ENCODE measurements around the gene PRKCI. TPM values are rescaled to one million over a fixed set of nuclear protein-coding genes. Genes with fewer than 3 reads are reported as not detected.

The PRKCI gene
- total and polyA plus RNA-seq, 2 of the 4 experiments (the other 2 are of a cell fraction), result 28.7 to 53.4 TPM

- no peak overlapping the region for H4K8ac ChIP-seq (ENCODE audit: low read depth in 2 of 2, low read length in 2 of 2)
- H4K91ac ChIP-seq (ENCODE audit: insufficient read depth, low read depth, low read length), result no peak overlapping the region
- H3K23ac ChIP-seq (ENCODE audit: low read depth, low read length), result no peak overlapping the region
- H2BK20ac ChIP-seq (ENCODE audit: low read depth, low read length), result no peak overlapping the region
- BruUV-seq (replicated peaks), result no TSS peak
- POLR2A ChIA-PET (ENCODE audit: unreplicated experiment), result no interaction called here
- intact Hi-C loops (cut with micrococcal nuclease) (no loop called here), in situ Hi-C loops (cut with MboI; ENCODE audit: low sequenced_read_pairs) (no loop called here), dilution Hi-C loops (cut with HindIII; ENCODE audit: low sequenced_read_pairs, unreplicated experiment) (no loop called here)
- H2BK120ac ChIP-seq (ENCODE audit: low read depth, low read length), result no peak overlapping the region
- H3K27me3 ChIP-seq (ENCODE audit: control insufficient read depth, insufficient read depth, low read length), result no peaks in the 10 kb centered on the region
- no peak overlapping the region for H3K9ac ChIP-seq (ENCODE audit: low read depth, low read length)
- no peak overlapping the region for H3K14ac ChIP-seq (replicated peaks; ENCODE audit: low read depth, low read length)
- no CpG with 5 or more reads among the region's 4 CpGs for WGBS, 2 experiments (ENCODE audit: extremely low coverage in 2 of 2, insufficient read length in 1 of 2)
- no peak overlapping the region for H3K27ac ChIP-seq (ENCODE audit: insufficient read depth, low read length)
- H3K56ac ChIP-seq (ENCODE audit: extremely low read depth, insufficient read depth, low read length), result no peak overlapping the region
- H3K36me3 ChIP-seq (ENCODE audit: control insufficient read depth, insufficient read depth, low read length), result no peaks in the 10 kb centered on the region
- no peak overlapping the region for H3K4me2 ChIP-seq (ENCODE audit: low read depth, low read length)
- H2AFZ ChIP-seq (replicated peaks; ENCODE audit: low read length, poor library complexity), result no peak overlapping the region
- CTCF ChIA-PET, result no interaction called here
- peak overlapping the region; percentile 8; the same call in 1 of the 2 replicates for H2AK5ac ChIP-seq (ENCODE audit: low read depth, low read length)
- peaks cover 3% of the 10 kb centered on the region; the same call in 1 of the 2 replicates for H4K20me1 ChIP-seq (ENCODE audit: insufficient read depth, low read length)
- no peak overlapping the region for H2AK9ac ChIP-seq (replicated peaks; ENCODE audit: low read depth, low read length, poor library complexity)
- no peaks in the 10 kb centered on the region for H3K9me3 ChIP-seq (ENCODE audit: control insufficient read depth, insufficient read depth, low read length)
- ATAC-seq (ENCODE audit: low read depth) (no peak), DNase-seq (peak; percentile 75)
- H3K4me1 ChIP-seq (ENCODE audit: control insufficient read depth, insufficient read depth, low read length), result peaks cover 3% of the 10 kb centered on the region
- H3K4me3 ChIP-seq (ENCODE audit: insufficient read depth, low read depth, low read length), result no peak overlapping the region
- no peak overlapping the region for H3K18ac ChIP-seq (ENCODE audit: low read depth, low read length)
- TF ChIP-seq CHD1 (IDR thresholded peaks at IDR 0.05; ENCODE audit: low read depth, low read length) (no peak), RCOR1 (IDR thresholded peaks at IDR 0.05; ENCODE audit: insufficient replicate concordance, low read length) (peak; percentile 88)
- H2BK5ac ChIP-seq (ENCODE audit: low read depth, low read length, poor library complexity, severe bottlenecking), result no peak overlapping the region
- no peak overlapping the region for H4K5ac ChIP-seq (ENCODE audit: low read depth, low read length)
- H2BK15ac ChIP-seq (ENCODE audit: low read depth, low read length), result no peak overlapping the region
- peak overlapping the region; percentile 3; the same call in 1 of the 2 replicates for H3K4ac ChIP-seq (ENCODE audit: low read depth, low read length)
- peaks cover 0 to 15% of the 10 kb centered on the region in 2 experiments; a peak in 2 of 4 replicates for H3K79me1 ChIP-seq (ENCODE audit: low read depth in 1 of 2, low read length in 2 of 2)
- H3K9me1 ChIP-seq (ENCODE audit: insufficient read depth, low read length), result no peaks in the 10 kb centered on the region
These were observed 1.4 kb upstream of the PRKCI start for GRCh38 chr3:170220871-170221270.
